Endothelial cell of umbilical vein (primary cell): ENCODE measurements around the gene TTC29. TPM values are rescaled to one million over a fixed set of nuclear protein-coding genes. Genes with fewer than 3 reads are reported as not detected.
"Not testable (repeated sequence)": the region's sequence is repeated elsewhere in the genome, so short reads cannot be mapped to it uniquely, and the experiment has no call there.

Source experiments
- BruUV-seq: library from RNA; stranded (reverse); fragments of 400-500 nt; replicated peaks from 2 replicates; lab custom pipeline; 2021; lab: Mats Ljungman, UMichigan
- CTCF ChIA-PET: fragments of 300-600, 350-600 bp; sonication (Branson Sonifier 250); formaldehyde crosslinking; loops from one replicate; lab custom pipeline; 2021; ENCODE audit warnings: antibody characterized with exemption, inconsistent platforms; lab: Charles Lee
- POLR2A ChIA-PET: fragments of 300-600, 350-600 bp; sonication (Branson Sonifier 250); formaldehyde crosslinking; loops from one replicate; lab custom pipeline; 2021; ENCODE audit warnings: antibody characterized with exemption, inconsistent platforms; lab: Charles Lee
- DNase-seq: peaks from one replicate; pipeline ENCODE4 v3.0.0-alpha.2; 2011; ENCODE audit warnings: low read depth, low spot score
- FAIRE-seq: peaks from 2 replicates; lab custom pipeline; 2011; peaks lifted over from hg19 to GRCh38; lab: Jason Lieb, UNC
- H2AFZ ChIP-seq: 2 replicates; pipeline ENCODE4 v1.6.0; 2012; ENCODE audit warnings: low read depth, low read length, control low read depth, inconsistent platforms
- H3K27ac ChIP-seq: 2 replicates; pipeline ENCODE4 v1.5.1; 2011; ENCODE audit warnings: low read depth, mild to moderate bottlenecking, control low read depth, low read length, moderate library complexity; ENCODE audit not compliant: insufficient read depth
- H3K27me3 ChIP-seq, 2 experiments: 2 replicates each; pipeline versions ENCODE4 v1.6.0 to v1.6.1; 2011; ENCODE audit warnings: low read length in 2 of 2, mixed read lengths in 1 of 2; ENCODE audit not compliant: control insufficient read depth in 2 of 2, insufficient read depth in 2 of 2
- H3K36me3 ChIP-seq, 2 experiments: 2 replicates in 1 of 2; 3 replicates in 1 of 2; pipeline ENCODE4 v1.5.1; 2011; ENCODE audit warnings: low read length in 2 of 2, mild to moderate bottlenecking in 1 of 2, moderate library complexity in 1 of 2; ENCODE audit not compliant: control insufficient read depth in 2 of 2, insufficient read depth in 2 of 2; ENCODE audit errors: extremely low read depth in 1 of 2
- H3K4me1 ChIP-seq: 3 replicates; pipeline ENCODE4 v1.5.1; 2011; ENCODE audit warnings: mild to moderate bottlenecking, low read length; ENCODE audit not compliant: control insufficient read depth, insufficient read depth; ENCODE audit errors: extremely low read depth
- H3K4me2 ChIP-seq: 2 replicates; pipeline ENCODE4 v1.6.1; 2011; ENCODE audit warnings: low read length, control low read depth, mixed read lengths; ENCODE audit not compliant: insufficient read depth
- H3K4me3 ChIP-seq, 3 experiments: fragments of 200-600 bp in 1 of 3; sonication (generic), shearing (Covaris generic) in 1 of 3; replicated peaks in 1 of 3; 2 replicates each; pipeline ENCODE4 v1.5.1; 2011 to 2016; ENCODE audit warnings: control low read depth in 3 of 3, low read length in 3 of 3, mild to moderate bottlenecking in 2 of 3, inconsistent platforms in 1 of 3, low read depth in 1 of 3, moderate library complexity in 1 of 3; ENCODE audit not compliant: insufficient read depth in 1 of 3
- H3K79me2 ChIP-seq: 2 replicates; pipeline ENCODE4 v1.6.0; 2012; ENCODE audit warnings: low read length, inconsistent platforms; ENCODE audit not compliant: control insufficient read depth, insufficient read depth
- H3K9ac ChIP-seq: replicated peaks from 2 replicates; pipeline ENCODE3; 2011; ENCODE audit warnings: low read length, control low read depth; ENCODE audit not compliant: insufficient read depth; ENCODE audit errors: extremely low read depth
- H3K9me1 ChIP-seq: replicated peaks from 3 replicates; pipeline ENCODE4 v1.6.0; 2011; ENCODE audit warnings: mild to moderate bottlenecking, low read length; ENCODE audit not compliant: control insufficient read depth, insufficient read depth; ENCODE audit errors: extremely low read depth
- H3K9me3 ChIP-seq: replicated peaks from 2 replicates; pipeline ENCODE4 v1.5.1; 2012; ENCODE audit warnings: low read length, inconsistent platforms; ENCODE audit not compliant: control insufficient read depth, insufficient read depth
- H4K20me1 ChIP-seq: replicated peaks from 2 replicates; pipeline ENCODE3; 2011; ENCODE audit warnings: mild to moderate bottlenecking, low read length; ENCODE audit not compliant: control insufficient read depth, insufficient read depth; ENCODE audit errors: extremely low read depth
- CTCF ChIP-seq, 2 donors: IDR thresholded peaks; 1 replicate in 1 of 2; 2 replicates in 1 of 2; pipeline ENCODE4 v1.5.1; 2011; ENCODE audit warnings: low read length in 2 of 2, mild to moderate bottlenecking in 2 of 2, moderate library complexity in 2 of 2, control low read depth in 1 of 2, inconsistent platforms in 1 of 2, low read depth in 1 of 2; ENCODE audit not compliant: insufficient read depth in 1 of 2; ENCODE audit errors: extremely low read depth in 1 of 2
- EZH2 ChIP-seq: IDR thresholded peaks from 2 replicates; pipeline ENCODE4 v1.6.1; 2012; ENCODE audit warnings: borderline replicate concordance, low read depth, mild to moderate bottlenecking, moderate library complexity, low read length, inconsistent platforms; ENCODE audit not compliant: severe bottlenecking
- FOS ChIP-seq: IDR thresholded peaks from 2 replicates; pipeline ENCODE4 v1.6.1; 2011; ENCODE audit warnings: mild to moderate bottlenecking, low read length, moderate library complexity, borderline replicate concordance; ENCODE audit not compliant: insufficient read depth
- GATA2 ChIP-seq: IDR thresholded peaks from 2 replicates; pipeline ENCODE4 v1.7.0; 2011; ENCODE audit warnings: low read depth, mild to moderate bottlenecking, moderate library complexity, mixed read lengths, low read length; ENCODE audit not compliant: insufficient read length, insufficient read depth
- JUN ChIP-seq: IDR thresholded peaks from 2 replicates; pipeline ENCODE4 v1.6.1; 2011; ENCODE audit warnings: borderline replicate concordance, low read depth; ENCODE audit not compliant: insufficient read length, insufficient read depth
- MYC ChIP-seq: IDR thresholded peaks from one replicate; pipeline ENCODE4 v1.6.1; 2011; ENCODE audit warnings: mild to moderate bottlenecking, low read depth, low read length
- POLR2A ChIP-seq: IDR thresholded peaks from 2 replicates; pipeline ENCODE4 v1.6.1; 2012; ENCODE audit warnings: low read depth, mild to moderate bottlenecking, control low read depth, low read length
- POLR2AphosphoS5 ChIP-seq: IDR thresholded peaks from 2 replicates; pipeline ENCODE4 v1.6.1; 2012; ENCODE audit warnings: low read depth, mild to moderate bottlenecking, control low read depth, low read length, moderate library complexity; ENCODE audit not compliant: insufficient read depth
- dilution Hi-C: fragments of 300-500 bp; cut with MboI; formaldehyde crosslinking; loops from one replicate; pipeline ENCODE4 v1.15.0; 2019; ENCODE audit warnings: low sequenced_read_pairs; ENCODE audit not compliant: extremely low pct_ligation_motif_present
- intact Hi-C: fragments of 100-400 bp; cut with micrococcal nuclease; formaldehyde crosslinking; loops from one replicate; pipeline ENCODE4 v1.10.0; 2022
- polyA plus RNA-seq, 4 experiments: library from polyadenylated mRNA; depleted of rRNA in 3 of 4; stranded (reverse) in 3 of 4; unstranded in 1 of 4; fragments of >200 nt; gene quantifications; 2 replicates each; pipeline versions ENCODE4 v1.2.1 to v1.2.3, GENCODE V29; 2011 to 2012; ENCODE audit warnings: missing spikeins in 1 of 4
- total RNA-seq: library from RNA; stranded (reverse); gene quantifications from 2 replicates; pipeline ENCODE4 v1.2.3, GENCODE V29; 2021
- TF ChIP-seq, protein P1 (sequence below): IDR thresholded peaks from 2 replicates; pipeline ENCODE4 v1.6.1; 2011; ENCODE audit not compliant: insufficient read depth, insufficient read length

Gene TTC29
- total and polyA plus RNA-seq, 2 donors (not counting 3 experiments of a cell fraction or from before 2014, with no cell fraction given): not detected

DNA sequence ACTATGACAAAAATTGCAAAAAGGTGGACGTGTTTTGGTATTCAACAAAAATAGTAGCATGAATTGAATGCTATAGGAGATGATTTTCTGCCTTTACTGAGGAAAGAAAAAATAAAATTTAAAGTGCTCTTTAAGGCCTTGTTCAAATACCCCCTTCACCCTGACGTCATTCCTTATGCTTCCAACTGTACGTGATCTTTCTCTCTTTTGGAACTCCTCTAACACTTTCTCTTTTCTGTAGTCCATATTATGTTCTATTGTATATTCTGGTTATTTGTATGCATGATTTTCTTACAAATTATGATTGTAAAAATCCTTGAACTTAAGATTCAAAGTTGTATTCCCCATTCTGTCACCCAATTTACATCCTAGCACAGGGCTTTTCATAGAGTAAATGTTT, 206.5 kb downstream of the TTC29 start:
- no TSS peak for BruUV-seq
- CTCF ChIA-PET: no interaction called here
- Histone ChIP-seq H3K9me3 (no peaks in the 10 kb centered on the region), H3K9ac (no peak overlapping the region), H3K79me2 (no peaks in the 10 kb centered on the region), H4K20me1 (no peaks in the 10 kb centered on the region), H3K4me3 (no peak overlapping the region), H3K4me1 (no peaks in the 10 kb centered on the region), H3K27ac (no peak overlapping the region), H3K4me2 (no peak overlapping the region), H3K27me3 (no peaks in the 10 kb centered on the region), H3K36me3 (no peaks in the 10 kb centered on the region), H3K9me1 (no peaks in the 10 kb centered on the region), H2AFZ (no peak overlapping the region)
- dilution Hi-C loops (no loop called here), intact Hi-C loops (no loop called here)
- POLR2A ChIA-PET: no interaction called here
- TF ChIP-seq, protein P1, sequence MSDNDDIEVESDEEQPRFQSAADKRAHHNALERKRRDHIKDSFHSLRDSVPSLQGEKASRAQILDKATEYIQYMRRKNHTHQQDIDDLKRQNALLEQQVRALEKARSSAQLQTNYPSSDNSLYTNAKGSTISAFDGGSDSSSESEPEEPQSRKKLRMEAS: no peak
- TF ChIP-seq MYC (no peak), CTCF (IDR thresholded peaks at IDR 0.05; ENCODE audit: extremely low read depth in 1 of 2, insufficient read depth in 1 of 2, low read depth in 1 of 2, low read length in 2 of 2) (no peak), POLR2A (no peak), FOS (no peak), GATA2 (no peak), POLR2AphosphoS5 (no peak), JUN (no peak), EZH2 (no peak)
- DNase-seq (no peak), FAIRE-seq (no peak)

DNA sequence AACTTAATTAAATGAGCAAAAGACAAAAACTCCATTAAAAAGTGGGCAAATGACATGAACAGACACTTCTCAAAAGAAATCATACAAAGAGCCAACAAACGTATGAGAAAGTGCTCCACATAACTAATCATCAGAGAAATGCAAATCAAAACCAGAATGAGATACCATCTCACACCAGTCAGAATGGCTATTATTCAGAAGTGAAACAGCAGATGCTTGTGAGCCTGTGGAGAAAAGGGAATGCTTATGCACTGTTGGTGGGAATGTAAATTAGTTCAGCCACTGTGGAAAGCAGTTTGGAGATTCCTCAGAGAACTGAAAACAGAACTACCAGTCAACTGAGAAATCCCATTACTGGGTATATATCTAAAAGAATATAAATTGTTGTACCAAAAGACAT, 222.1 kb downstream of the TTC29 start:
- H3K9me3 ChIP-seq, CTCF ChIA-PET, H3K4me3 ChIP-seq, dilution Hi-C loops, H3K4me2 ChIP-seq, H3K27me3 ChIP-seq, BruUV-seq, H3K9me1 ChIP-seq, POLR2A ChIA-PET, H4K20me1 ChIP-seq, intact Hi-C loops, FAIRE-seq, H3K9ac ChIP-seq, H3K27ac ChIP-seq, DNase-seq, H3K79me2 ChIP-seq, H3K4me1 ChIP-seq, H2AFZ ChIP-seq, H3K36me3 ChIP-seq: not testable (repeated sequence)
